Esophagus squamous epithelium (tissue), 5 donors: Measurements from ENCODE around the gene RIOX2. TPM values are rescaled to one million over a fixed set of nuclear protein-coding genes. Genes with fewer than 3 reads are reported as not detected.

ENCODE experiments used
- DNase-seq: peaks from one replicate; lab custom pipeline; 2025; lab: John Stamatoyannopoulos, UW
- H3K27ac ChIP-seq, 4 donors: fragments of 200-600 bp; sonication (generic); one replicate each; pipeline ENCODE4 v1.5.1; 2016 to 2019; ENCODE audit warnings: mild to moderate bottlenecking in 1 of 4
- H3K27me3 ChIP-seq, 4 donors: fragments of 200-600 bp; sonication (generic); 1 replicate in 3 of 4; 2 replicates in 1 of 4; pipeline versions ENCODE4 v1.5.1 to v1.6.0; 2017 to 2021; ENCODE audit warnings: antibody characterized with exemption in 1 of 4
- H3K36me3 ChIP-seq, 3 donors: fragments of 200-600 bp; sonication (generic); one replicate each; pipeline ENCODE4 v1.5.1; 2016 to 2019
- H3K4me1 ChIP-seq, 3 donors: fragments of 200-600 bp; sonication (generic); one replicate each; pipeline ENCODE4 v1.5.1; 2017 to 2019
- H3K4me3 ChIP-seq, 4 donors: fragments of 200-600 bp; sonication (generic); 1 replicate in 3 of 4; 2 replicates in 1 of 4; pipeline ENCODE4 v1.5.1; 2016 to 2019; ENCODE audit warnings: mild to moderate bottlenecking in 2 of 4, moderate library complexity in 1 of 4
- H3K9me3 ChIP-seq, 3 donors: fragments of 200-600 bp; sonication (generic); one replicate each; pipeline ENCODE4 v1.5.1; 2016 to 2019
- CTCF ChIP-seq, 6 experiments: fragments of 450-650 bp in 4 of 6; fragments of 200-600 bp in 2 of 6; sonication (generic) in 2 of 6; IDR thresholded peaks; one replicate each; pipeline ENCODE4 v1.5.1; 2016 to 2019; ENCODE audit warnings: antibody characterized with exemption in 6 of 6, mild to moderate bottlenecking in 4 of 6, moderate library complexity in 4 of 6
- POLR2A ChIP-seq, 4 donors: fragments of 450-650 bp; IDR thresholded peaks; one replicate each; pipeline ENCODE4 v1.6.1; 2017; ENCODE audit warnings: antibody characterized with exemption in 4 of 4, mild to moderate bottlenecking in 4 of 4, moderate library complexity in 3 of 4
- WGBS, 2 donors: methylation state at CpG; one replicate each; pipeline ENCODE4 v1.1.5; 2018; 5-methylcytosine and 5-hydroxymethylcytosine counted together
- intact Hi-C: fragments of 100-400 bp; cut with DNase I; formaldehyde crosslinking; loops from one replicate; pipeline ENCODE4 v1.15.0; 2022
- total RNA-seq, 4 donors: library from RNA; depleted of rRNA; stranded (reverse); fragments of >200 nt; gene quantifications; one replicate each; pipeline ENCODE4 v1.1.0, GENCODE V29; 2016
- donor health status: DM: yes; HTN: yes; CAD: no.

Gene RIOX2
- total RNA-seq, 4 donors from 2014 or later, result 26.7 to 45.6 (median 41.1) TPM

- TF ChIP-seq CTCF (IDR thresholded peaks at IDR 0.05), result no peak
- no peak for TF ChIP-seq POLR2A (IDR thresholded peaks at IDR 0.05)
- H3K4me3 ChIP-seq, result no peak overlapping the region
- no peaks in the 10 kb centered on the region for H3K36me3 ChIP-seq
- no peak overlapping the region for H3K27ac ChIP-seq
- DNase-seq, result no peak
- intact Hi-C loops, result no loop called here
- H3K9me3 ChIP-seq, result no peaks in the 10 kb centered on the region
- no peaks in the 10 kb centered on the region for H3K4me1 ChIP-seq
- no peaks in the 10 kb centered on the region for H3K27me3 ChIP-seq
- 69 to 74% methylated on average over 5 of the region's 5 CpGs for WGBS, 2 donors
Measured at GRCh38 chr3:97991293-97991682, 19.1 kb upstream of the RIOX2 start.

GRCh38 chr3:97990624-97991292, 18.5 kb upstream of the RIOX2 start:
- no peaks in the 10 kb centered on the region for H3K4me1 ChIP-seq
- TF ChIP-seq CTCF (IDR thresholded peaks at IDR 0.05) (no peak), POLR2A (IDR thresholded peaks at IDR 0.05) (no peak)
- no peaks in the 10 kb centered on the region for H3K27me3 ChIP-seq
- H3K27ac ChIP-seq, result no peak overlapping the region
- DNase-seq, result no peak
- 23 to 31% methylated on average over 2 of the region's 2 CpGs for WGBS, 2 donors
- H3K4me3 ChIP-seq, result no peak overlapping the region
- H3K36me3 ChIP-seq, result no peaks in the 10 kb centered on the region
- no peaks in the 10 kb centered on the region for H3K9me3 ChIP-seq
- intact Hi-C loops, result no loop called here

- no peaks in the 10 kb centered on the region for H3K36me3 ChIP-seq
- WGBS, 2 donors, result 96 to 97% methylated on average over 3 of the region's 3 CpGs
Measured at GRCh38 chr3:97988784-97989568, 16.7 kb upstream of the RIOX2 start.

GRCh38 chr3:97987306-97987705, 15.1 kb upstream of the RIOX2 start:
- no peak overlapping the region for H3K4me3 ChIP-seq
- no peak for TF ChIP-seq POLR2A (IDR thresholded peaks at IDR 0.05)
- TF ChIP-seq CTCF (IDR thresholded peaks at IDR 0.05), result no peak

More at GRCh38 chr3:97988784-97989568, 16.7 kb upstream of the RIOX2 start:
- intact Hi-C loops, result no loop called here
- peaks cover 0 to 4% (median 0%) of the 10 kb centered on the region in 3 donors for H3K4me1 ChIP-seq
- no peak overlapping the region for H3K4me3 ChIP-seq
- DNase-seq, result no peak
- TF ChIP-seq POLR2A (IDR thresholded peaks at IDR 0.05) (no peak), CTCF (IDR thresholded peaks at IDR 0.05) (no peak)
- no peaks in the 10 kb centered on the region for H3K27me3 ChIP-seq
- no peaks in the 10 kb centered on the region for H3K9me3 ChIP-seq
- no peak overlapping the region for H3K27ac ChIP-seq

GRCh38 chr3:97983933-97984491, 11.8 kb upstream of the RIOX2 start:
- Histone ChIP-seq H3K4me1 (peaks cover 0 to 29% (median 0%) of the 10 kb centered on the region in 3 donors), H3K27me3 (no peaks in the 10 kb centered on the region), H3K27ac (no peak overlapping the region), H3K36me3 (no peaks in the 10 kb centered on the region), H3K4me3 (no peak overlapping the region), H3K9me3 (no peaks in the 10 kb centered on the region)
- no peak for TF ChIP-seq POLR2A (IDR thresholded peaks at IDR 0.05)
- no peak for TF ChIP-seq CTCF (IDR thresholded peaks at IDR 0.05)
- 20 to 34% methylated on average over 2 of the region's 2 CpGs for WGBS, 2 donors
- intact Hi-C loops, result no loop called here
- DNase-seq, result no peak

More at GRCh38 chr3:97987306-97987705, 15.1 kb upstream of the RIOX2 start:
- no peaks in the 10 kb centered on the region for H3K36me3 ChIP-seq
- H3K4me1 ChIP-seq, result peaks cover 0 to 18% (median 0%) of the 10 kb centered on the region in 3 donors
- H3K27ac ChIP-seq, result no peak overlapping the region
- no peak for DNase-seq
- no peaks in the 10 kb centered on the region for H3K9me3 ChIP-seq
- 81 to 86% methylated on average over 2 of the region's 2 CpGs for WGBS, 2 donors
- no peaks in the 10 kb centered on the region for H3K27me3 ChIP-seq
- intact Hi-C loops, result no loop called here
